HT-29 (cell line): Measurements from ENCODE around the gene IQSEC3. TPM values are rescaled to one million over a fixed set of nuclear protein-coding genes. Genes with fewer than 3 reads are reported as not detected.
"Not testable (repeated sequence)": the region's sequence is repeated elsewhere in the genome, so short reads cannot be mapped to it uniquely, and the experiment has no call there.

ENCODE experiments used
- DNase-seq: peaks from one replicate; pipeline ENCODE4 v3.0.0-alpha.2; 2015; ENCODE audit warnings: low spot score
- total RNA-seq: library from RNA; depleted of rRNA; stranded (reverse); fragments of >200 nt; shearing (Covaris generic); gene quantifications from 2 replicates; pipeline ENCODE4 v1.2.3, GENCODE V29; 2014

Gene IQSEC3
- total RNA-seq, 1 experiment from 2014 or later, result not detected

GRCh38 chr12:52902-53734 lies 13.4 kb upstream of the IQSEC3 start:
- peak; percentile 13 for DNase-seq

GRCh38 chr12:53735-54730 lies 12.5 kb upstream of the IQSEC3 start:
- DNase-seq, result no peak

- no peak for DNase-seq
Observed at GRCh38 chr12:54750-55535, 11.6 kb upstream of the IQSEC3 start.

DNA sequence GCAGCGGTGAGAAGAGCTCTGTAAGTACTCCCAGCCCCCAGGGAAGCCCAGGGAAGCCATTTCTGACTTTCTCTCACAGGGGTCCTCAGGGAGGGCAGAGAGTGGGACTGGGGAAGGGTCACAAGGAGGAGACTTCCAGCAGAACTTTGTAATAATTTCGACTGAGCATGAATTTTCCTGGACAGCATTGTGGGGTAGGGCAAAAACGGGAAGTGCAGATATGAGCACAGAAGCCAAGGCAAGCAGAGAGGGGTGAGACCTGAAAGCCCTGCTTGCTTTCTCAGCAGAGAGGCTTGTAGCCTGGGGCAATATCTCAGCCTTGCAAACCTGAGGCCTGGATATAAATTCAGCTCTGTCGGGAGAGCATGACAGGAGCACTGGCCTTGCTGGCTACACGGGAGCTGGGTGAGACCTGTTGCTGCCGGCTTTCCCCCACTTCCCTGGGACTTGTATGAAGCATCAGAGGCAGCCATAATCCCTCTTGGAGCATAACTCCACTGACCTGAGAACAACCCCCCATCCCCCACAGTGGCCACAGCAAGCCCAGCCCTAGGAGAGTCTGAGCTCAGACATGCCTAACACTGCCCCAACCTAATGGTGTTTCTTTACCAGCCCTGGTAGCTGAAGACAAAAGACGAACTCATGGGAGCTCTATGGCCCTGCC lies 9.8 kb upstream of the IQSEC3 start:
- no peak for DNase-seq

- no peak for DNase-seq
Observed at GRCh38 chr12:57539-57938, 9.0 kb upstream of the IQSEC3 start.

- DNase-seq, result no peak
Observed at GRCh38 chr12:58832-59231, 7.7 kb upstream of the IQSEC3 start.

- not testable (repeated sequence) for DNase-seq
Observed at GRCh38 chr12:61845-62244, 4.7 kb upstream of the IQSEC3 start.

DNA sequence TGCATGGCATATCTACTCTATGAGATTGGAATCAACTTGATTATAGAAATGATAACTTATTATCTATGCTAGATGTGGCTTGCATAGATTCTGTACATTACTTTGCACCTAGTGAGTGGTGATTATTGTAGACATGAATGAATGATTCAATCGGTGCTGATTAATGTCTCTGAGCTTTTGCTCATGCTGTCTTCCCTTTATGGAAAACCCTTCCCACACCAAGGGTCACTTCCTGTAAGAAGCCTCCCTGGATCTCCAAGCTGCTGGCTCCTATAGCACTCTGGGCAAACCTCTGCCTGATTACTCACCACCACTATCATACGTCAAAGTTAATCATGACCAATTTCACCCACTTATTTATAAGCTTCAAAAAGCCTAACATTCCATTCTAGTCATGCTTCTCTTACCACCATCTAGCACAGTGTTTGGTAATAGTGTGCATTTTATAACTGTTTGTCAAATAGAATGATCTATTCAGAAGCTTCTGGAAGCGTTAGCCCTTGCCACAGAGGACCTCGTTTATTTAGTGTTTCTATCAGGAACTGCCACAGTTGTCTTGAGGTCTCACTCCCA lies 990 bp upstream of the IQSEC3 start:
- DNase-seq, result not testable (repeated sequence)

GRCh38 chr12:66782-67504 lies 376 bp downstream of the IQSEC3 start:
- not testable (repeated sequence) for DNase-seq

DNA sequence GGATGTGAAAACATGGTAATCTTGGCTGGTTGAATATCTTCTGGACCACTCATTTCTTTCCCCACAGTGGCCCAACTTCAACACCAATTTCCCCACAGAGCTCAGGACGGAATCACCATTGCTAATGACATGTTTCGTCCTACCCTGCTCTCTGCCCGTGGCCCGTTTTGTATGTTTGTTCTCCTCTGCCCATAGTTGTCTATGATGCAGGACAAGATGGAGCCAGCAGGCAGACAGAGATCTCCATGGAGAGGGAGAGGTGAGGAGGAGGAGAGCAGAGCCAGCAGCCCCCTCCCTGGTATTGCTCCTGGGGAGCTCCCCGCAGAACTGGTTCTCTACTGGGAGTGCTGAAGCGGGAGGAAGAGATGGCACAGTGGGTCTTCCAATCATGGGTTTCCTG lies 3.1 kb downstream of the IQSEC3 start:
- DNase-seq, result not testable (repeated sequence)

GRCh38 chr12:70541-70940 lies 4.0 kb downstream of the IQSEC3 start:
- not testable (repeated sequence) for DNase-seq

- DNase-seq, result not testable (repeated sequence)
Observed at GRCh38 chr12:72018-72417, 5.5 kb downstream of the IQSEC3 start.

GRCh38 chr12:74420-75190 lies 8.0 kb downstream of the IQSEC3 start:
- not testable (repeated sequence) for DNase-seq

DNA sequence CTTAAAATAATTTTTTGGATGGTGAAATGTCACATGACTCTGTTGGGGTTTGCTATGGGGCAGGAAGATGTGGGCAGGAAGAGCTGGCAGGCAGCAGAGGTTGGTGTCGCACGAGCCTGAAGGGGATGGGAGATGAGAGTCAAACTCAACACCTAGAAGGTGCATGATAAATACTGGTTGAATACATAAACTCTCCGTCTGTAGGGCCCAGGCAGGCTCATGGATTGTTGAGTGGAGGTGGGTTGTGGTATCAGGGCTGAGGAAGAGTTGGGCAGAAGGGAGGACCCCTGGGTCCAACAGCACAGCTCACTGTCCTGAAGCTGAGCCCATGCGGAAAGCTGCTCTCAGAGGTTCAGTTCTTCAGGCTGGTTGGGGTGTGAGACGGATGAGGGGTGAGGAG lies 9.0 kb downstream of the IQSEC3 start:
- not testable (repeated sequence) for DNase-seq

GRCh38 chr12:76102-76501 lies 9.5 kb downstream of the IQSEC3 start:
- DNase-seq, result not testable (repeated sequence)

DNA sequence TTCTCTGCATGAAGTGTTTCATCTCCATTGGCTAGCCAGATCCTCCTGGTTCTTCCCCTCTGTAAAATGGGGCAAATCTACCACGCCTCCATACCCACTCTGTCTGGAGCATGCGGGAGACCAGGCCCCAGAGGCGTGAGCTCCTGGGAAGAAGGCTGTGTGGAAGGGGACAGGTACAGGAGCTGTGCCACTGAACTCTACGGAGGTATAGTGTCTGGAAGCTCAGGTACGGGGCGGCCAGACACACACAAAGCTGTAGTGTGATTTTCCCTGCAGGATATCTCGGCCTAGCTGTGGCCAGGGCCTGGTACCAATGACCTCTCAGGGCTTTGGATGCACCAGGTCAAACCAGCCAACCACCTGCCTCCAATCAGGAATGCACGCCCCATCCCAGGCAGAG lies 10.0 kb downstream of the IQSEC3 start:
- DNase-seq, result not testable (repeated sequence)

- not testable (repeated sequence) for DNase-seq
Observed at GRCh38 chr12:77101-77719, 10.6 kb downstream of the IQSEC3 start.

GRCh38 chr12:77769-78383 lies 11.3 kb downstream of the IQSEC3 start:
- not testable (repeated sequence) for DNase-seq
